SK-N-SH treated with all-trans-retinoic acid at 6 μM for 48 hours (cell line): Measurements from ENCODE around the gene KCNT2.

Source experiments
- ARNTL ChIP-seq: fragments of 450-650 bp; formaldehyde crosslinking; IDR thresholded peaks from 2 replicates; pipeline ENCODE4 v1.5.0; 2020; ENCODE audit warnings: low read depth, mild to moderate bottlenecking, moderate library complexity, borderline replicate concordance
- CSDC2 ChIP-seq: fragments of 250-450 bp; sonication (Bioruptor Pico); IDR thresholded peaks from 2 replicates; pipeline ENCODE4 v1.5.0; 2020; ENCODE audit warnings: mild to moderate bottlenecking, moderate library complexity
- ESRRG ChIP-seq: fragments of 250-450 bp; sonication (Bioruptor Pico); IDR thresholded peaks from 2 replicates; pipeline ENCODE4 v1.6.1; 2021; ENCODE audit warnings: mild to moderate bottlenecking
- GLIS3 ChIP-seq: fragments of 250-450 bp; sonication (Bioruptor Pico); IDR thresholded peaks from 2 replicates; pipeline ENCODE4 v1.5.0; 2020; ENCODE audit warnings: mild to moderate bottlenecking, moderate library complexity
- ISL1 ChIP-seq: fragments of 250-450 bp; sonication (Bioruptor Pico); IDR thresholded peaks from 2 replicates; pipeline ENCODE4 v2.1.2; 2022; ENCODE audit warnings: mild to moderate bottlenecking, moderate library complexity
- PATZ1 ChIP-seq: fragments of 250-450 bp; sonication (Bioruptor Pico); IDR thresholded peaks from 2 replicates; pipeline ENCODE4 v1.8.0; 2020; ENCODE audit warnings: mild to moderate bottlenecking, moderate library complexity, borderline replicate concordance
- RARB ChIP-seq: fragments of 250-450 bp; sonication (Bioruptor Pico); IDR thresholded peaks from 2 replicates; pipeline ENCODE4 v1.8.0; 2021; ENCODE audit warnings: mild to moderate bottlenecking, moderate library complexity
- SNAI2 ChIP-seq: fragments of 250-450 bp; sonication (Bioruptor Pico); IDR thresholded peaks from 2 replicates; pipeline ENCODE4 v1.5.0; 2020; ENCODE audit warnings: mild to moderate bottlenecking, moderate library complexity
- ZC3H10 ChIP-seq: fragments of 250-450 bp; sonication (Bioruptor Pico); IDR thresholded peaks from 2 replicates; pipeline ENCODE4 v1.5.1; 2021; ENCODE audit warnings: mild to moderate bottlenecking, moderate library complexity
- ZFP3 ChIP-seq: fragments of 250-450 bp; sonication (Bioruptor Pico); IDR thresholded peaks from 2 replicates; pipeline ENCODE4 v1.5.0; 2020; ENCODE audit warnings: mild to moderate bottlenecking, moderate library complexity
- ZNF565 ChIP-seq: fragments of 450-650 bp; formaldehyde crosslinking; conservative IDR thresholded peaks from 2 replicates; pipeline ENCODE4 v1.5.0; 2020; ENCODE audit warnings: low read depth, mild to moderate bottlenecking, moderate library complexity
- ZNF8 ChIP-seq: fragments of 450-650 bp; formaldehyde crosslinking; IDR thresholded peaks from 2 replicates; pipeline ENCODE4 v1.5.0; 2020; ENCODE audit warnings: mild to moderate bottlenecking, moderate library complexity

GRCh38 chr1:196381544-196381943, 226.7 kb downstream of the KCNT2 start:
- no peak for TF ChIP-seq ISL1
- TF ChIP-seq PATZ1 (CRISPR knock-in tag), result no peak
- TF ChIP-seq ZNF8 (CRISPR knock-in tag), result no peak
- no peak for TF ChIP-seq RARB (CRISPR knock-in tag)
- TF ChIP-seq ZFP3 (CRISPR knock-in tag), result no peak
- TF ChIP-seq ZNF565 (CRISPR knock-in tag), result no peak
- no peak for TF ChIP-seq SNAI2 (CRISPR knock-in tag)
- no peak for TF ChIP-seq ZC3H10 (CRISPR knock-in tag)
- TF ChIP-seq GLIS3 (CRISPR knock-in tag), result no peak
- no peak for TF ChIP-seq ARNTL (CRISPR knock-in tag)
- no peak for TF ChIP-seq ESRRG (CRISPR knock-in tag)
- no peak for TF ChIP-seq CSDC2 (CRISPR knock-in tag)
